CD14-positive monocyte (primary cell): ENCODE results near the gene GRIK4. TPM values are rescaled to one million over a fixed set of nuclear protein-coding genes. Genes with fewer than 3 reads are reported as not detected.

Source experiments
- DNase-seq, 3 donors: peaks; one replicate each; pipeline ENCODE4 v3.0.0-alpha.2; 2011 to 2022
- H2AFZ ChIP-seq: 2 replicates; pipeline ENCODE4 v1.6.0; 2012; ENCODE audit warnings: mild to moderate bottlenecking, low read depth, low read length, inconsistent platforms; ENCODE audit not compliant: insufficient read depth, poor library complexity, severe bottlenecking
- H3K27ac ChIP-seq, 2 donors: 1 replicate in 1 of 2; 2 replicates in 1 of 2; pipeline ENCODE4 v1.5.1; 2012 to 2013; ENCODE audit warnings: low read length in 2 of 2, control low read depth in 1 of 2, inconsistent platforms in 1 of 2, low read depth in 1 of 2, mild to moderate bottlenecking in 1 of 2
- H3K27me3 ChIP-seq, 2 donors: one replicate each; pipeline versions ENCODE4 v1.6.0 to v1.6.1; 2011 to 2013; ENCODE audit warnings: low read length in 2 of 2; ENCODE audit not compliant: control insufficient read depth in 2 of 2, insufficient read depth in 2 of 2
- H3K36me3 ChIP-seq, 2 donors: replicated peaks in 1 of 2; 1 replicate in 1 of 2; 2 replicates in 1 of 2; pipeline versions ENCODE4 v1.5.1 to v1.6.1; 2012 to 2013; ENCODE audit warnings: low read length in 2 of 2, control low read depth in 1 of 2, inconsistent platforms in 1 of 2, mild to moderate bottlenecking in 1 of 2; ENCODE audit not compliant: insufficient read depth in 2 of 2, control insufficient read depth in 1 of 2
- H3K4me1 ChIP-seq, 2 donors: 1 replicate in 1 of 2; 2 replicates in 1 of 2; pipeline versions ENCODE4 v1.5.1 to v1.6.1; 2012 to 2013; ENCODE audit warnings: low read length in 2 of 2, control low read depth in 1 of 2, inconsistent platforms in 1 of 2, mild to moderate bottlenecking in 1 of 2, moderate library complexity in 1 of 2; ENCODE audit not compliant: insufficient read depth in 2 of 2, control insufficient read depth in 1 of 2
- H3K4me2 ChIP-seq: replicated peaks from 2 replicates; pipeline ENCODE3; 2012; ENCODE audit warnings: low read length, moderate library complexity, mild to moderate bottlenecking; ENCODE audit not compliant: poor library complexity, severe bottlenecking; ENCODE audit errors: extremely low read depth
- H3K4me3 ChIP-seq, 3 experiments: fragments of 200-600 bp in 1 of 3; sonication (generic) in 1 of 3; replicated peaks in 1 of 3; 1 replicate in 2 of 3; 2 replicates in 1 of 3; pipeline ENCODE4 v1.5.1; 2011 to 2013; ENCODE audit warnings: low read length in 3 of 3, mild to moderate bottlenecking in 3 of 3, control low read depth in 2 of 3, low read depth in 2 of 3, inconsistent platforms in 1 of 3, moderate library complexity in 1 of 3
- H3K79me2 ChIP-seq: 2 replicates; pipeline ENCODE4 v1.6.0; 2012; ENCODE audit warnings: mild to moderate bottlenecking, control low read depth, inconsistent platforms, low read length, moderate library complexity; ENCODE audit not compliant: insufficient read depth
- H3K9ac ChIP-seq: 2 replicates; pipeline ENCODE4 v1.6.0; 2017; ENCODE audit warnings: low read length, mild to moderate bottlenecking; ENCODE audit not compliant: insufficient read depth, poor library complexity, severe bottlenecking
- H3K9me3 ChIP-seq, 2 donors: replicated peaks in 1 of 2; 1 replicate in 1 of 2; 2 replicates in 1 of 2; pipeline versions ENCODE4 v1.5.1 to v1.6.1; 2012 to 2013; ENCODE audit warnings: low read length in 2 of 2, control low read depth in 1 of 2; ENCODE audit not compliant: control insufficient read depth in 1 of 2, insufficient read depth in 1 of 2
- H4K20me1 ChIP-seq: 2 replicates; pipeline ENCODE4 v1.6.0; 2012; ENCODE audit warnings: mild to moderate bottlenecking, low read length, control low read depth, moderate library complexity; ENCODE audit not compliant: insufficient read depth
- H3K27ac Mint-ChIP-seq, 7 donors: one replicate each; pipeline ENCODE4 v1.8.0; 2020; ENCODE audit warnings: mild to moderate bottlenecking in 7 of 7, mixed read lengths in 7 of 7, moderate library complexity in 6 of 7, inconsistent platforms in 2 of 7
- H3K27me3 Mint-ChIP-seq, 3 donors: one replicate each; pipeline ENCODE4 v1.8.0; 2021 to 2022; ENCODE audit warnings: low read depth in 3 of 3, mild to moderate bottlenecking in 3 of 3, mixed read lengths in 3 of 3, moderate library complexity in 3 of 3, inconsistent platforms in 1 of 3
- H3K36me3 Mint-ChIP-seq, 2 donors: one replicate each; pipeline ENCODE4 v1.8.0; 2020; ENCODE audit warnings: mixed read lengths in 2 of 2, inconsistent platforms in 1 of 2, mild to moderate bottlenecking in 1 of 2
- H3K4me1 Mint-ChIP-seq: one replicate; pipeline ENCODE4 v1.8.0; 2020; ENCODE audit warnings: mild to moderate bottlenecking, mixed read lengths
- H3K4me3 Mint-ChIP-seq, 2 donors: one replicate each; pipeline ENCODE4 v1.8.0; 2020; ENCODE audit warnings: mild to moderate bottlenecking in 2 of 2, mixed read lengths in 2 of 2, moderate library complexity in 1 of 2
- H3K9me3 Mint-ChIP-seq, 7 donors: one replicate each; pipeline ENCODE4 v1.8.0; 2020 to 2022; ENCODE audit warnings: mixed read lengths in 7 of 7, mild to moderate bottlenecking in 6 of 7, moderate library complexity in 6 of 7, inconsistent platforms in 2 of 7
- WGBS: methylation state at CpG from one replicate; pipeline ENCODE4 v1.1.5; 2013; ENCODE audit warnings: missing lambda C conversion rate; ENCODE audit not compliant: insufficient coverage; 5-methylcytosine and 5-hydroxymethylcytosine counted together
- intact Hi-C, 2 donors: fragments of 100-400 bp; cut with micrococcal nuclease; formaldehyde crosslinking; loops; one replicate each; pipeline versions ENCODE4 v1.15.0 to v1.15.1; 2023
- polyA plus RNA-seq, 3 donors: library from polyadenylated mRNA; depleted of rRNA in 1 of 3; unstranded in 2 of 3; stranded (reverse) in 1 of 3; fragments of 300-500 nt in 2 of 3; fragments of >200 nt in 1 of 3; fragmentation: Illumina TruSeq in 2 of 3; gene quantifications; 1 replicate in 2 of 3; 2 replicates in 1 of 3; pipeline ENCODE4 v1.2.3, GENCODE V29; 2012 to 2021
- TF ChIP-seq, protein P1 (sequence below): fragments of 200-600 bp; IDR thresholded peaks from one replicate; pipeline ENCODE4 v1.8.0; 2022; ENCODE audit warnings: antibody characterized with exemption, mild to moderate bottlenecking

GRIK4 gene
- polyA plus RNA-seq, 3 donors, result not detected

DNA sequence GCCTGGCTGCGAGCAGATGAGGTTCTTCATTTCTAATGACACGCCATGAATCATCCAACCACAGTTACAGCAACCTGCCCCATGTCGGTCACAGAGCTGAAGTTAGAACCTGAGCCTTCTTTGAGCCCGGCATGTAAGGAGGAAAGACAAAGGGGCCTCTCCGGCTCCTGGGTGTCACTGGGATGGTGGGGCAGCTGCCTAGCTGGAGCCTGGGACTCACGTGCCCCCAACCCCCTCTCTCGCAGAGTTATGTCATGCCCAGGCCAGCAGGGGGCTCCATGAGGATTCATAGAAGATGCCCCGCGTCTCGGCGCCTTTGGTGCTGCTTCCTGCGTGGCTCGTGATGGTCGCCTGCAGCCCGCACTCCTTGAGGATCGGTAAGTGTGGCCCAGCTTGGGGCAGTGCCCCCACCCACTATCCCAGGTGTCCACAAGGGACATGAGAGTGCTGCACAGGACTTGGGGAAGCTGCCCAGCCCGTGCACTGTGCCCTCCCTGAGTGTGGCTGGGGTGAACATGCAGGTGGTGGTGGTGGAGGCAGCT, 148.5 kb downstream of the GRIK4 start:
- intact Hi-C loops, result no loop called here
- Histone ChIP-seq H3K4me3 (no peak overlapping the region), H3K36me3 (no peaks in the 10 kb centered on the region), H3K27me3 (peaks cover 0 to 2% of the 10 kb centered on the region in 2 donors), H3K27ac (no peak overlapping the region), H3K9me3 (no peaks in the 10 kb centered on the region), H3K9ac (no peak overlapping the region), H3K4me2 (no peak overlapping the region), H4K20me1 (no peaks in the 10 kb centered on the region), H3K79me2 (no peaks in the 10 kb centered on the region), H3K4me1 (peaks cover 0 to 3% of the 10 kb centered on the region in 2 donors), H2AFZ (no peak overlapping the region)
- peaks cover 8 to 27% (median 18%) of the 10 kb centered on the region in 3 donors for H3K27me3 Mint-ChIP-seq
- H3K27ac Mint-ChIP-seq, result no peak overlapping the region
- TF ChIP-seq, protein P1, sequence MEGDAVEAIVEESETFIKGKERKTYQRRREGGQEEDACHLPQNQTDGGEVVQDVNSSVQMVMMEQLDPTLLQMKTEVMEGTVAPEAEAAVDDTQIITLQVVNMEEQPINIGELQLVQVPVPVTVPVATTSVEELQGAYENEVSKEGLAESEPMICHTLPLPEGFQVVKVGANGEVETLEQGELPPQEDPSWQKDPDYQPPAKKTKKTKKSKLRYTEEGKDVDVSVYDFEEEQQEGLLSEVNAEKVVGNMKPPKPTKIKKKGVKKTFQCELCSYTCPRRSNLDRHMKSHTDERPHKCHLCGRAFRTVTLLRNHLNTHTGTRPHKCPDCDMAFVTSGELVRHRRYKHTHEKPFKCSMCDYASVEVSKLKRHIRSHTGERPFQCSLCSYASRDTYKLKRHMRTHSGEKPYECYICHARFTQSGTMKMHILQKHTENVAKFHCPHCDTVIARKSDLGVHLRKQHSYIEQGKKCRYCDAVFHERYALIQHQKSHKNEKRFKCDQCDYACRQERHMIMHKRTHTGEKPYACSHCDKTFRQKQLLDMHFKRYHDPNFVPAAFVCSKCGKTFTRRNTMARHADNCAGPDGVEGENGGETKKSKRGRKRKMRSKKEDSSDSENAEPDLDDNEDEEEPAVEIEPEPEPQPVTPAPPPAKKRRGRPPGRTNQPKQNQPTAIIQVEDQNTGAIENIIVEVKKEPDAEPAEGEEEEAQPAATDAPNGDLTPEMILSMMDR, result peak; percentile 18
- H3K4me1 Mint-ChIP-seq, result peaks cover 5% of the 10 kb centered on the region
- DNase-seq, result peak in 1 of 3 donors; percentile 12
- H3K9me3 Mint-ChIP-seq, result no peaks in the 10 kb centered on the region
- H3K36me3 Mint-ChIP-seq, result no peaks in the 10 kb centered on the region
- WGBS, result 16% methylated on average over 12 of the region's 17 CpGs
- H3K4me3 Mint-ChIP-seq, result no peak overlapping the region

DNA sequence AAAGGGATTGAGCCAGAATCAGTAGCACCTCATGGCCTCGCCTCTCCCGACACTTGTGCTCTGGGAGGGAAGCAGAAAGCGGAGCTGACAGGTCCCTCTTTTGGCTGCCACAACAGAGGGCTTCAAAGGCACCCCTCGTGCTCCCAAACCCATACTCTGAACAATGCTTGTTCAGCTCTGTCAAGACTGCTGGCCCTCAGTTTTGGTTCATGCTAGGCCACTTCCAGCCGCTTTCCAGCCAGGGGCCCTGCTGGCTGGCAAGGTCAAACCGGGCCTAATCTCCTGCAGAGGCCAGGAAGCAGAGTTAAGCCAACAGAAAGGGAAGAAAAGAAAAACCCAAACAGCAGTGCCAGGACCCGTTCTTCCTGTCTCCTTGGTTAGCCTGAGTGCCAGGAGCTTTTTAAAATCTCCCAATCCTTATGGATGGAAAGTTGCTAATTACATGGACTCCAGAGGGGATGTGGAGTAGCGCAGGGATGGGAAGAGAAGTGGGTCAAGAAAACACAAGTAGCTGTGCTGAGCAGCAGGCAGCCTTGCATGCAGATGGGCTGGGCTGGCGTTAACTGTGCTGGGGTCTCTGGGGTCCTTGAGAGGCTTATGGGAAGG, 150.6 kb downstream of the GRIK4 start:
- H3K9me3 Mint-ChIP-seq, result no peaks in the 10 kb centered on the region
- Histone ChIP-seq H4K20me1 (no peaks in the 10 kb centered on the region), H3K9me3 (no peaks in the 10 kb centered on the region), H3K36me3 (no peaks in the 10 kb centered on the region), H3K79me2 (no peaks in the 10 kb centered on the region), H3K9ac (no peak overlapping the region), H3K27ac (no peak overlapping the region), H3K27me3 (no peaks in the 10 kb centered on the region), H2AFZ (no peak overlapping the region), H3K4me2 (no peak overlapping the region), H3K4me3 (no peak overlapping the region), H3K4me1 (peaks cover 0 to 3% of the 10 kb centered on the region in 2 donors)
- H3K27ac Mint-ChIP-seq, result no peak overlapping the region
- DNase-seq, result no peak
- H3K36me3 Mint-ChIP-seq, result no peaks in the 10 kb centered on the region
- H3K4me3 Mint-ChIP-seq, result no peak overlapping the region
- H3K4me1 Mint-ChIP-seq, result peaks cover 5% of the 10 kb centered on the region
- intact Hi-C loops, result no loop called here
- 91% methylated on average over 7 of the region's 9 CpGs for WGBS
- H3K27me3 Mint-ChIP-seq, result peaks cover 11 to 27% (median 17%) of the 10 kb centered on the region in 3 donors
- TF ChIP-seq, protein P1, result no peak
